Loucy (cell line): ENCODE results near the gene CLCN5.

ENCODE experiments used
- H2AFZ ChIP-seq: fragments of 200-600 bp; sonication (generic); 2 replicates; pipeline ENCODE4 v1.6.0; 2016; ENCODE audit warnings: antibody characterized with exemption, mild to moderate bottlenecking, low read length, moderate library complexity
- H3F3A ChIP-seq: fragments of 200-600 bp; 2 replicates; pipeline ENCODE4 v1.6.0; 2016; ENCODE audit warnings: antibody characterized with exemption, low read depth, mild to moderate bottlenecking
- H3K27me3 ChIP-seq: fragments of 200-600 bp; sonication (generic); 2 replicates; pipeline ENCODE4 v1.6.1; 2014; ENCODE audit warnings: low read length, mild to moderate bottlenecking; ENCODE audit not compliant: insufficient read depth, poor library complexity, severe bottlenecking
- H3K36me3 ChIP-seq: fragments of 200-600 bp; sonication (generic); 2 replicates; pipeline ENCODE4 v1.6.1; 2016; ENCODE audit warnings: low read length; ENCODE audit not compliant: insufficient read depth
- H3K4me1 ChIP-seq: fragments of 200-600 bp; sonication (generic); 2 replicates; pipeline ENCODE4 v1.5.1; 2014; ENCODE audit warnings: low read length, mild to moderate bottlenecking; ENCODE audit not compliant: insufficient read depth, poor library complexity, severe bottlenecking
- H3K4me2 ChIP-seq: fragments of 200-600 bp; sonication (generic); 2 replicates; pipeline ENCODE4 v1.6.0; 2014; ENCODE audit warnings: antibody characterized with exemption, low read length, low read depth, mild to moderate bottlenecking; ENCODE audit not compliant: poor library complexity, severe bottlenecking
- H3K4me3 ChIP-seq: fragments of 200-600 bp; sonication (generic); 2 replicates; pipeline ENCODE4 v1.5.1; 2014; ENCODE audit warnings: low read length, mild to moderate bottlenecking, mixed read lengths; ENCODE audit not compliant: poor library complexity, severe bottlenecking
- H3K79me2 ChIP-seq: fragments of 200-600 bp; sonication (generic); 2 replicates; pipeline ENCODE4 v1.6.1; 2014; ENCODE audit warnings: low read length; ENCODE audit not compliant: insufficient read depth
- H3K9ac ChIP-seq: fragments of 200-600 bp; sonication (generic); 2 replicates; pipeline ENCODE4 v1.6.0; 2014; ENCODE audit warnings: mild to moderate bottlenecking, low read depth, low read length, moderate library complexity; ENCODE audit not compliant: poor library complexity, severe bottlenecking
- H3K9me2 ChIP-seq: fragments of 200-600 bp; sonication (generic); replicated peaks from 2 replicates; pipeline ENCODE4 v1.6.1; 2016; ENCODE audit warnings: low read depth, low read length, mixed read lengths
- H3K9me3 ChIP-seq: fragments of 200-600 bp; sonication (generic); 2 replicates; pipeline ENCODE4 v1.6.1; 2014; ENCODE audit warnings: mild to moderate bottlenecking, antibody characterized with exemption, low read length, low read depth; ENCODE audit not compliant: insufficient read depth
- H4K20me1 ChIP-seq: fragments of 200-600 bp; sonication (generic); 2 replicates; pipeline ENCODE4 v1.6.0; 2014; ENCODE audit warnings: antibody characterized with exemption, low read length, mild to moderate bottlenecking; ENCODE audit not compliant: insufficient read depth, poor library complexity, severe bottlenecking
- EZH2phosphoT487 ChIP-seq: fragments of 200-600 bp; IDR thresholded peaks from 2 replicates; pipeline ENCODE4 v1.6.1; 2018; ENCODE audit warnings: antibody characterized with exemption, mild to moderate bottlenecking, moderate library complexity, borderline replicate concordance
- TF ChIP-seq, protein P1 (sequence below): fragments of 200-600 bp; sonication (generic); conservative IDR thresholded peaks from 2 replicates; pipeline ENCODE4 v1.5.1; 2014; ENCODE audit warnings: mild to moderate bottlenecking, antibody characterized with exemption, low read length

Gene CLCN5

DNA sequence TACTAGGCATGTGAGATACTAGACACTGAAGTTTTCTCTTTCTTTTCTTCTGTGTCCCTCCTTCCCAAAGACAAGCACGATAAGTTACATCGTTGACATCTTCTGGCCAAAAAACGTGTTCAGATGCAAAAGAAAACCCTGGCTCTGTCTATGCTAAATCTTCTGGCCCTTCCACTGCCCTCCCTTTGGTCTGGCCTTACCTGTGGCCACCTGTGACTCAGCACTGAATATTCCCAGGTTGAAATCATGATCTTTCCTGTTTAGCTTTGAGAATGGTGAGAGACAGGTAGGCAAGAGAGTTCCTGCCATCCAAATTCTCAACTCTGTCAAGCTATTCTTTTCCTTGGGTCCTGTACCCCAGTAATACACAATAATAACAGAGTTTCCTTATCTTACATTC, 12.3 kb downstream of the CLCN5 start:
- H3K9ac ChIP-seq: no peak overlapping the region
- no peaks in the 10 kb centered on the region for H3K9me2 ChIP-seq
- H3K27me3 ChIP-seq: no peaks in the 10 kb centered on the region
- H2AFZ ChIP-seq: no peak overlapping the region
- no peaks in the 10 kb centered on the region for H3F3A ChIP-seq
- no peak overlapping the region for H3K4me3 ChIP-seq
- H3K36me3 ChIP-seq: no peaks in the 10 kb centered on the region
- H3K4me2 ChIP-seq: no peak overlapping the region
- TF ChIP-seq, protein P1, sequence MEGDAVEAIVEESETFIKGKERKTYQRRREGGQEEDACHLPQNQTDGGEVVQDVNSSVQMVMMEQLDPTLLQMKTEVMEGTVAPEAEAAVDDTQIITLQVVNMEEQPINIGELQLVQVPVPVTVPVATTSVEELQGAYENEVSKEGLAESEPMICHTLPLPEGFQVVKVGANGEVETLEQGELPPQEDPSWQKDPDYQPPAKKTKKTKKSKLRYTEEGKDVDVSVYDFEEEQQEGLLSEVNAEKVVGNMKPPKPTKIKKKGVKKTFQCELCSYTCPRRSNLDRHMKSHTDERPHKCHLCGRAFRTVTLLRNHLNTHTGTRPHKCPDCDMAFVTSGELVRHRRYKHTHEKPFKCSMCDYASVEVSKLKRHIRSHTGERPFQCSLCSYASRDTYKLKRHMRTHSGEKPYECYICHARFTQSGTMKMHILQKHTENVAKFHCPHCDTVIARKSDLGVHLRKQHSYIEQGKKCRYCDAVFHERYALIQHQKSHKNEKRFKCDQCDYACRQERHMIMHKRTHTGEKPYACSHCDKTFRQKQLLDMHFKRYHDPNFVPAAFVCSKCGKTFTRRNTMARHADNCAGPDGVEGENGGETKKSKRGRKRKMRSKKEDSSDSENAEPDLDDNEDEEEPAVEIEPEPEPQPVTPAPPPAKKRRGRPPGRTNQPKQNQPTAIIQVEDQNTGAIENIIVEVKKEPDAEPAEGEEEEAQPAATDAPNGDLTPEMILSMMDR: no peak
- no peak for TF ChIP-seq EZH2phosphoT487
- no peaks in the 10 kb centered on the region for H3K79me2 ChIP-seq
- no peaks in the 10 kb centered on the region for H4K20me1 ChIP-seq
- H3K9me3 ChIP-seq: no peaks in the 10 kb centered on the region
- H3K4me1 ChIP-seq: no peaks in the 10 kb centered on the region

DNA sequence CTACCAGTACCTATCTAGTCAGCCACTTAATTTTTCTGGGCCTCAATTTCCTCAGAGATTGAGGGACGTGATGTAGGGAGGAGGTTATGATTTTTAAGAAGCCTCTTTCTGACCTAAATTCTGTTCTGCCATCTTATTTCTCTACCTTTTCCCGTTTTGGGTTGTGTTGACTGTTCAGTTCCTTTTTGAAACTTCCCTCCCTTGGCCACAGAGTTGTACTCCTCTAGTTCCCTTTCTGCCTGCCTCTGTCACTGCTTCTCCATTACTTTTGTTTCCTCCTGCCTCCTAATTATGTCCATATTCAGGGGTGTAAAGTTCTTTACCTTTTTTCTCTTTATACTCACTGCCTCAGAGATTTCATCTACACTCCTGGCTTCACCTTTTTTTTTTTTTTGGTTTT, 25.4 kb downstream of the CLCN5 start:
- Histone ChIP-seq H3K9me3 (no peaks in the 10 kb centered on the region), H3K4me3 (no peak overlapping the region), H3K4me2 (no peak overlapping the region), H3F3A (no peaks in the 10 kb centered on the region), H3K27me3 (no peaks in the 10 kb centered on the region), H3K79me2 (no peaks in the 10 kb centered on the region), H4K20me1 (no peaks in the 10 kb centered on the region), H3K9ac (no peak overlapping the region), H2AFZ (no peak overlapping the region), H3K9me2 (no peaks in the 10 kb centered on the region), H3K36me3 (no peaks in the 10 kb centered on the region), H3K4me1 (no peaks in the 10 kb centered on the region)
- TF ChIP-seq, protein P1: no peak
- TF ChIP-seq EZH2phosphoT487: no peak

DNA sequence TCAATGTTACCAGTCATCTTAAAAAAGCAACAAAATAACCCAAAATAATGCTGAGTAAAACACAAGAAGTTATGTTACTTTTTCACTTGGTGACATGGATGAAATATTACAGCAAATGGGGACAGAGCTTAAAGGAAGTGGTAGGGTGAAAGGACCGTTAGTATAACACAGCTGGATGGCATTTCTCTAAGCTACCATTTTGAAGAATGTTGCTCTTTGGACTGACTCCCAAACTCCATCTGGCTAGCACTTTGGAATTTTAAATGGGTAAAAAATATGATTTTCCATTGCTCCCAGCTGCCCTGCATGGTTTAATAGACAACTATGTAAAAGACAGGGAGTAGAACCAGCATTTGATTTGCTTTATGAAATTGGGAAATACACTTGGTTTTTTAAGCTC, 27.6 kb downstream of the CLCN5 start:
- Histone ChIP-seq H3K9me3 (no peaks in the 10 kb centered on the region), H3F3A (no peaks in the 10 kb centered on the region), H3K4me3 (no peak overlapping the region), H3K9me2 (no peaks in the 10 kb centered on the region), H3K79me2 (no peaks in the 10 kb centered on the region), H3K4me2 (no peak overlapping the region), H3K36me3 (no peaks in the 10 kb centered on the region), H3K9ac (no peak overlapping the region), H2AFZ (no peak overlapping the region), H3K27me3 (no peaks in the 10 kb centered on the region), H3K4me1 (no peaks in the 10 kb centered on the region), H4K20me1 (no peaks in the 10 kb centered on the region)
- no peak for TF ChIP-seq EZH2phosphoT487
- TF ChIP-seq, protein P1: no peak
